Measurements from ENCODE around the gene NID2. TPM values are rescaled to one million over a fixed set of nuclear protein-coding genes. Genes with fewer than 3 reads are reported as not detected.

The NID2 gene
- total and polyA plus RNA-seq, 9 of the 15 experiments (the other 6 are each of a cell fraction or from before 2014, with no cell fraction given) = 0.04 to 0.45 (median 0.16) TPM; not detected in 3

DNA sequence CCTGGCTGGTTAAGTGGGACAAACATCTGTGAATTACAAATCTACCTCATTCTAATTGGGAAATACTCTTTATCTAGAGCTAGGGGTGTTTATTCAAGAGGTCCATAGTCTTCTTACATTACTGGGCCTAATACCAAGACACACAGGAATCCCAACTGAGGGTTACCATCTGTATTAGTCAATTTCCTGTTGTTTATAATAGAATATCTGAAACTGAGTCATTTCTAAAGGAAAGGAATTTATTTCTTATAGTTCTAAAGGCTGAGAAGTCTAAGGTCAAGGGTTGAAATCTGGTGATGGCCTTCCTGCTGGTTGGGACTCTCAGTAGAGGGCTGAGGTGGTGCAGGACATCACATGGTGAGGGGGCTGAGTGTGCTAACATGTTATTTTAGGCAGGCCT lies 43.5 kb downstream of the NID2 start:
- peaks cover 0 to 5% of the 10 kb centered on the region in 2 experiments; a peak in 1 of 5 replicates for H3K27me3 ChIP-seq (ENCODE audit: control insufficient read depth in 2 of 2, insufficient read depth in 2 of 2, low read length in 2 of 2)
- no peaks in the 10 kb centered on the region for H3K9me3 ChIP-seq (replicated peaks; ENCODE audit: control insufficient read depth, insufficient read depth, low read depth, low read length)
- no peak overlapping the region for H3K27ac ChIP-seq (ENCODE audit: extremely low read depth, low read depth, low read length)
- in situ Hi-C loops (cut with MboI) = no loop called here
- FAIRE-seq (no peak), DNase-seq (ENCODE audit: extremely low read depth in 1 of 4, low spot score in 3 of 4) (no peak), ATAC-seq (no peak)
- H4K20me1 ChIP-seq (replicated peaks; ENCODE audit: control insufficient read depth, insufficient read depth, low read length) = no peaks in the 10 kb centered on the region
- H3K4me3 ChIP-seq = no peak overlapping the region
- H3K36me3 ChIP-seq (ENCODE audit: control insufficient read depth, insufficient read depth, low read length) = no peaks in the 10 kb centered on the region
- CTCF ChIA-PET (ENCODE audit: low intra/inter-chr PET ratio) = no interaction called here
- H2AFZ ChIP-seq (ENCODE audit: low read depth, low read length) = no peak overlapping the region
- no peaks in the 10 kb centered on the region for H3K79me2 ChIP-seq (ENCODE audit: control insufficient read depth, insufficient read depth, low read length)
- H3K4me2 ChIP-seq (ENCODE audit: insufficient read depth, low read length) = no peak overlapping the region
- no peak overlapping the region for H3K9ac ChIP-seq (ENCODE audit: insufficient read depth in 1 of 2, low read depth in 2 of 2, low read length in 2 of 2)
- no peaks in the 10 kb centered on the region for H3K9me1 ChIP-seq (ENCODE audit: control insufficient read depth, insufficient read depth, low read length)
- intact Hi-C loops (cut with micrococcal nuclease) = no loop called here
- BruUV-seq (replicated peaks) = no TSS peak
- H3K4me1 ChIP-seq (replicated peaks in 1 of 2; ENCODE audit: control insufficient read depth in 2 of 2, insufficient read depth in 2 of 2, low read length in 2 of 2) = peaks cover 0 to 12% of the 10 kb centered on the region in 2 experiments; a peak in 3 of 5 replicates
- POLR2A ChIA-PET = no interaction called here
- no peak for TF ChIP-seq IFI16 (CRISPR knock-in tag; IDR thresholded peaks at IDR 0.05)
- TF ChIP-seq, protein P1, sequence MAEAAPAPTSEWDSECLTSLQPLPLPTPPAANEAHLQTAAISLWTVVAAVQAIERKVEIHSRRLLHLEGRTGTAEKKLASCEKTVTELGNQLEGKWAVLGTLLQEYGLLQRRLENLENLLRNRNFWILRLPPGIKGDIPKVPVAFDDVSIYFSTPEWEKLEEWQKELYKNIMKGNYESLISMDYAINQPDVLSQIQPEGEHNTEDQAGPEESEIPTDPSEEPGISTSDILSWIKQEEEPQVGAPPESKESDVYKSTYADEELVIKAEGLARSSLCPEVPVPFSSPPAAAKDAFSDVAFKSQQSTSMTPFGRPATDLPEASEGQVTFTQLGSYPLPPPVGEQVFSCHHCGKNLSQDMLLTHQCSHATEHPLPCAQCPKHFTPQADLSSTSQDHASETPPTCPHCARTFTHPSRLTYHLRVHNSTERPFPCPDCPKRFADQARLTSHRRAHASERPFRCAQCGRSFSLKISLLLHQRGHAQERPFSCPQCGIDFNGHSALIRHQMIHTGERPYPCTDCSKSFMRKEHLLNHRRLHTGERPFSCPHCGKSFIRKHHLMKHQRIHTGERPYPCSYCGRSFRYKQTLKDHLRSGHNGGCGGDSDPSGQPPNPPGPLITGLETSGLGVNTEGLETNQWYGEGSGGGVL (CRISPR knock-in tag; IDR thresholded peaks at IDR 0.05) = no peak
- TF ChIP-seq, protein P2, sequence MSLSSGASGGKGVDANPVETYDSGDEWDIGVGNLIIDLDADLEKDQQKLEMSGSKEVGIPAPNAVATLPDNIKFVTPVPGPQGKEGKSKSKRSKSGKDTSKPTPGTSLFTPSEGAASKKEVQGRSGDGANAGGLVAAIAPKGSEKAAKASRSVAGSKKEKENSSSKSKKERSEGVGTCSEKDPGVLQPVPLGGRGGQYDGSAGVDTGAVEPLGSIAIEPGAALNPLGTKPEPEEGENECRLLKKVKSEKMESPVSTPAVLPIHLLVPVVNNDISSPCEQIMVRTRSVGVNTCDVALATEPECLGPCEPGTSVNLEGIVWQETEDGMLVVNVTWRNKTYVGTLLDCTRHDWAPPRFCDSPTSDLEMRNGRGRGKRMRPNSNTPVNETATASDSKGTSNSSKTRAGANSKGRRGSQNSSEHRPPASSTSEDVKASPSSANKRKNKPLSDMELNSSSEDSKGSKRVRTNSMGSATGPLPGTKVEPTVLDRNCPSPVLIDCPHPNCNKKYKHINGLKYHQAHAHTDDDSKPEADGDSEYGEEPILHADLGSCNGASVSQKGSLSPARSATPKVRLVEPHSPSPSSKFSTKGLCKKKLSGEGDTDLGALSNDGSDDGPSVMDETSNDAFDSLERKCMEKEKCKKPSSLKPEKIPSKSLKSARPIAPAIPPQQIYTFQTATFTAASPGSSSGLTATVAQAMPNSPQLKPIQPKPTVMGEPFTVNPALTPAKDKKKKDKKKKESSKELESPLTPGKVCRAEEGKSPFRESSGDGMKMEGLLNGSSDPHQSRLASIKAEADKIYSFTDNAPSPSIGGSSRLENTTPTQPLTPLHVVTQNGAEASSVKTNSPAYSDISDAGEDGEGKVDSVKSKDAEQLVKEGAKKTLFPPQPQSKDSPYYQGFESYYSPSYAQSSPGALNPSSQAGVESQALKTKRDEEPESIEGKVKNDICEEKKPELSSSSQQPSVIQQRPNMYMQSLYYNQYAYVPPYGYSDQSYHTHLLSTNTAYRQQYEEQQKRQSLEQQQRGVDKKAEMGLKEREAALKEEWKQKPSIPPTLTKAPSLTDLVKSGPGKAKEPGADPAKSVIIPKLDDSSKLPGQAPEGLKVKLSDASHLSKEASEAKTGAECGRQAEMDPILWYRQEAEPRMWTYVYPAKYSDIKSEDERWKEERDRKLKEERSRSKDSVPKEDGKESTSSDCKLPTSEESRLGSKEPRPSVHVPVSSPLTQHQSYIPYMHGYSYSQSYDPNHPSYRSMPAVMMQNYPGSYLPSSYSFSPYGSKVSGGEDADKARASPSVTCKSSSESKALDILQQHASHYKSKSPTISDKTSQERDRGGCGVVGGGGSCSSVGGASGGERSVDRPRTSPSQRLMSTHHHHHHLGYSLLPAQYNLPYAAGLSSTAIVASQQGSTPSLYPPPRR (CRISPR knock-in tag; IDR thresholded peaks at IDR 0.05; ENCODE audit: borderline replicate concordance) = no peak
- no peak for TF ChIP-seq ZNF263 (CRISPR knock-in tag; IDR thresholded peaks at IDR 0.05; ENCODE audit: borderline replicate concordance)
- no peak for TF ChIP-seq GTF2E2 (tag; IDR thresholded peaks at IDR 0.05)

All from K562 (cell line).